ENCODE measurements around the gene B3GALT5.

DNA sequence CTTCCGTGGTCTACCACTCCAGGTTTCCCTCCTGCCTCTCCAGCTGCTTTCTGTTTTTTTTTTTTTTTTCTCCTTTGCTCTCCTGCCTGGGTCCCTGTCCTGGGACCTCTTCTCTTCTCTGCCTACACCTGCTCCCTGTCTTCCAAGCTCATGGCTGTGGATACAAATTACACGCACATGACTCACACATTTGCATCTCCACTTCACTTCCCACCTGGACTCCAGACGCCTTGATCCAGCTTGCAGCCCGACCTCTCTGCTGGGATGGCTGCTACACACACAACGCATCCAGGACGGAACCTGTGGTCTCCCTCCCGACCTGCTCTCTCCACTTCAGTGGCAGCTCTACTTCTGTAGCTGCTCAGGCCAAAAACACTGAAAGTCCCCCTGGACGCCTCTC lies 44.4 kb upstream of the B3GALT5 start:
- TF ChIP-seq CTCF (conservative IDR thresholded peaks at IDR 0.05; ENCODE audit: low read depth, low read length): no peak
- no peak for TF ChIP-seq EZH2 (IDR thresholded peaks at IDR 0.05; ENCODE audit: low read length, unreplicated experiment)
- TF ChIP-seq EZH2phosphoT487 (IDR thresholded peaks at IDR 0.05; ENCODE audit: borderline replicate concordance, low read length): no peak

All from PC-3 (cell line).